ENCODE results near the gene VEGFA. TPM values are rescaled to one million over a fixed set of nuclear protein-coding genes. Genes with fewer than 3 reads are reported as not detected.

Gene VEGFA
- total RNA-seq, 2 donors from 2014 or later: 113 to 216 TPM

- Histone ChIP-seq H3K27me3 (no peaks in the 10 kb centered on the region), H3K27ac (no peak overlapping the region), H3K9me3 (no peaks in the 10 kb centered on the region), H3K36me3 (no peaks in the 10 kb centered on the region), H3K4me3 (no peak overlapping the region), H3K4me1 (peaks cover 9% of the 10 kb centered on the region), H3K9ac (ENCODE audit: low read depth in 2 of 2, low read length in 2 of 2) (no peak overlapping the region)
- no peak for TF ChIP-seq CTCF (IDR thresholded peaks at IDR 0.05)
- intact Hi-C loops (cut with DNase I): no loop called here
- DNase-seq: no peak
Measured at GRCh38 chr6:43828711-43829110, 58.7 kb downstream of the VEGFA start.

DNA sequence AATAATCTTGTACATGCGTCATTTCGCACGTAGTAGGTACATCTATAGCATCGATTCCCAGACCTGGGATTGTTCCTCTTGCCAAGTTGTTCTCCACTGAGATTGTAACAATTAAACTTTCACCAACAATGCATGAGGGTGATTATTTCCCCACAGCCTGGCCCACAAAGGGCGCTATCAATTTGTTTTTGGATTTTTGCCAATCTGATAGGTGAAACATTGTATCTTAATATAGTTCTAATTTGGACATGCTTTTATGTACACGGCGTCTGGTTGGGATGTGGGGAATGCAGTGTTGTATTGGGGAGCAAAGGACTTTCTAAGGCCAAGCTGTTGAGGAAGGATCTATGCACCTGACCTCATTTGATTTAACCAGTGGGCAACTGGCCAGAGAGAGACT, 59.5 kb downstream of the VEGFA start:
- Histone ChIP-seq H3K36me3 (no peaks in the 10 kb centered on the region), H3K27me3 (no peaks in the 10 kb centered on the region), H3K9me3 (no peaks in the 10 kb centered on the region), H3K27ac (no peak overlapping the region), H3K4me1 (peaks cover 2% of the 10 kb centered on the region), H3K4me3 (no peak overlapping the region), H3K9ac (ENCODE audit: low read depth in 2 of 2, low read length in 2 of 2) (no peak overlapping the region)
- DNase-seq: no peak
- no peak for TF ChIP-seq CTCF (IDR thresholded peaks at IDR 0.05)
- intact Hi-C loops (cut with DNase I): no loop called here

- no peaks in the 10 kb centered on the region for H3K27me3 ChIP-seq
- peak overlapping the region; percentile 26 for H3K27ac ChIP-seq
- no peaks in the 10 kb centered on the region for H3K4me1 ChIP-seq
- H3K36me3 ChIP-seq: no peaks in the 10 kb centered on the region
- TF ChIP-seq CTCF (IDR thresholded peaks at IDR 0.05): no peak
- no peak overlapping the region for H3K4me3 ChIP-seq
- intact Hi-C loops (cut with DNase I): no loop called here
- no peaks in the 10 kb centered on the region for H3K9me3 ChIP-seq
- no peak for DNase-seq
- peak overlapping the region in 1 of 2 donors; percentile 49 for H3K9ac ChIP-seq (ENCODE audit: low read depth in 2 of 2, low read length in 2 of 2)
Measured at GRCh38 chr6:43830775-43831174, 60.8 kb downstream of the VEGFA start.

DNA sequence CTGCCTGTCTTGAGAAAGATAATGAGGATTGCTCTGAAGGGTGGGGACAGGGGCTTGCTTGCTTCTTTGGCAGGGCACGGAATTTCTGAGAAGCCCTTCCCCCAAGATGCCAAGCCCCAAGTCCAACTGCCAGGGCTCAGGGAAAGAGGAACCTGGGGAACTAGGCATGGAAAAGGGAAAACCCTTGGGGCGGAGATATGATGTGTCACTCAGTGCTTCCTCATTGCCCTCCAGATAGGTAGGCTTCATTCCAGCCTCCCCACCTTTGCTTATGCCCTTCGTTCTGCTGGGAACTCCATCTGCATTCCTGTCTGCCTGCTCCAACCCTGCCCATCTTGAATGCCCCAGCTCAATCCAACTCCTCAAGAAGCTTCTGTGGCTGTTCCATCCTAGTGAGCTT, 61.2 kb downstream of the VEGFA start:
- Histone ChIP-seq H3K4me3 (no peak overlapping the region), H3K9ac (ENCODE audit: low read depth in 2 of 2, low read length in 2 of 2) (peak overlapping the region in 1 of 2 donors; percentile 49), H3K9me3 (no peaks in the 10 kb centered on the region), H3K27ac (peak overlapping the region; percentile 34), H3K36me3 (no peaks in the 10 kb centered on the region), H3K27me3 (no peaks in the 10 kb centered on the region), H3K4me1 (no peaks in the 10 kb centered on the region)
- peak; percentile 83 for DNase-seq
- intact Hi-C loops (cut with DNase I): no loop called here
- no peak for TF ChIP-seq CTCF (IDR thresholded peaks at IDR 0.05)

DNA sequence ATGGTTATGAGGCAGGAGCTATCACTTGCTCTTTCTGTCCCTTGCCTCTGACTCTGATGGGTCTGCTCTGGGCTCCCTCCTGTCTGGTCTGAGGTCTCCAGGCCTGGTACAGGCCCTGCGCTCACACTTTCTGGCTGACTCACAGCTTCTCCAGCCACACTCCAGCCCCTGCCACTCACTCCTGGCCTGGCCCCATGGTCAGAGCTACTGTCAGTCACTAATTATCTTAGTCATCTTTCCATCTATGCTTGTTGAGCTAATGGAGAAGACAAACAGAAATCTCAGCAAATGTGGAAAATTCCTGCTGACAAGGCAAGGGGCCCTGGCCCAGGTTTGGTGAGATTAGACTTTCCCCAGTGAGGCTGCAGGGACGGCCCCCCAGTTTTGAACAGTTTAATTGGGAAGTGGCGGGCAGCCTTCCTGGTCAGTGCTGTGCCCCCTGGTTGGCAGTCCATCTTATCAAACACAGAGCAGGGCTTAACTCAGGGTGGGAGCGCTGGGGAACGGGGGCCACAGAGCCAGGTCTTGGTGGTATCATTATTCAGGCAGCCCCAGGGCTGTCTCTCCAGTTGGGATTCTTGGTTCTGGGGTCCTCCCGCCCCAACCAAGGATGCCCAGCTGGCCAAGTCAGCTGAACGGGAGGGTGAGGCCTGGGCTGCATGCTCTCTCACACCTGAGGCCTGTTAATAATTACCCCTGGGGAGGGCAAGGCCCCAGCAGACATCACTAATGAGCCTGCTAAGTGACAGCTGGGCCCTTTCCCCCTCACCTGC, 63.4 kb downstream of the VEGFA start:
- intact Hi-C loops (cut with DNase I): no loop called here
- Histone ChIP-seq H3K4me3 (no peak overlapping the region), H3K9me3 (no peaks in the 10 kb centered on the region), H3K27me3 (no peaks in the 10 kb centered on the region), H3K4me1 (no peaks in the 10 kb centered on the region), H3K27ac (no peak overlapping the region), H3K9ac (ENCODE audit: low read depth in 2 of 2, low read length in 2 of 2) (no peak overlapping the region), H3K36me3 (no peaks in the 10 kb centered on the region)
- DNase-seq: no peak
- no peak for TF ChIP-seq CTCF (IDR thresholded peaks at IDR 0.05)

Measured in colonic mucosa (tissue), 4 donors.